HCT116 (cell line): ENCODE data around the gene MCCD1. TPM values are rescaled to one million over a fixed set of nuclear protein-coding genes. Genes with fewer than 3 reads are reported as not detected.
"Not testable (repeated sequence)": the region's sequence is repeated elsewhere in the genome, so short reads cannot be mapped to it uniquely, and the experiment has no call there.

ENCODE experiments used
- ATAC-seq: fragments of 200-7000 bp; cut with Tn5 transposase; 2 replicates; pipeline ENCODE4 v1.9.1; 2020; ENCODE audit warnings: mild to moderate bottlenecking, moderate library complexity
- BruUV-seq: library from RNA; stranded (reverse); fragments of 400-500 nt; replicated peaks from 2 replicates; lab custom pipeline; 2021; lab: Mats Ljungman, UMichigan
- CTCF ChIA-PET: fragments of 300-600 bp; sonication (Branson Sonifier 250); formaldehyde crosslinking; loops from one replicate; lab custom pipeline; 2021; ENCODE audit warnings: antibody characterized with exemption; lab: Charles Lee
- POLR2A ChIA-PET: fragments of 300-600, 350-600 bp; sonication (Branson Sonifier 250); formaldehyde crosslinking; loops from one replicate; lab custom pipeline; 2021; ENCODE audit warnings: antibody characterized with exemption; lab: Charles Lee
- RAD21 ChIA-PET, 2 experiments: fragments of 300-600 bp; sonication (Branson Sonifier 250); formaldehyde crosslinking; loops; one replicate each; lab custom pipeline; 2023; ENCODE audit warnings: low total read pairs in 2 of 2; ENCODE audit not compliant: uncharacterized antibody in 2 of 2, unreplicated experiment in 2 of 2, low non-redundant PET in 1 of 2; lab: Charles Lee
- DNase-seq: peaks from one replicate; pipeline ENCODE4 v3.0.0-alpha.2; 2010; ENCODE audit warnings: low read depth, low spot score
- H2AFZ ChIP-seq: fragments of 200-600 bp; shearing (Covaris generic), sonication (generic); 2 replicates; pipeline ENCODE4 v1.6.1; 2017; ENCODE audit warnings: low read depth, mixed run types, mixed read lengths, antibody characterized with exemption, low read length; ENCODE audit not compliant: poor library complexity, severe bottlenecking
- H3K27ac ChIP-seq: 2 replicates; pipeline ENCODE4 v1.5.1; 2012; ENCODE audit warnings: low read depth, low read length
- H3K27me3 ChIP-seq: fragments of 200-600 bp; sonication (generic); 2 replicates; pipeline ENCODE4 v1.6.1; 2016; ENCODE audit warnings: mixed run types, low read length, mixed read lengths; ENCODE audit not compliant: insufficient read depth
- H3K36me3 ChIP-seq, 2 experiments: fragments of 200-500 bp in 1 of 2; fragments of 200-600 bp in 1 of 2; sonication (Bioruptor generic) in 1 of 2; sonication (generic) in 1 of 2; 2 replicates each; pipeline versions ENCODE4 v1.5.1 to v1.6.1; 2014 to 2016; ENCODE audit warnings: low read length in 2 of 2, inconsistent platforms in 1 of 2, mixed read lengths in 1 of 2, mixed run types in 1 of 2; ENCODE audit not compliant: insufficient read depth in 2 of 2, control insufficient read depth in 1 of 2
- H3K4me1 ChIP-seq, 2 experiments: fragments of 200-600 bp in 1 of 2; sonication (generic) in 1 of 2; 2 replicates each; pipeline versions ENCODE4 v1.5.1 to v1.6.1; 2012 to 2017; ENCODE audit warnings: low read length in 2 of 2, inconsistent platforms in 1 of 2, mild to moderate bottlenecking in 1 of 2, mixed read lengths in 1 of 2, mixed run types in 1 of 2, moderate library complexity in 1 of 2; ENCODE audit not compliant: insufficient read depth in 2 of 2, control insufficient read depth in 1 of 2
- H3K4me2 ChIP-seq: fragments of 200-600 bp; sonication (generic); 2 replicates; pipeline ENCODE4 v1.6.1; 2017; ENCODE audit warnings: mixed run types, low read length, mixed read lengths
- H3K4me3 ChIP-seq, 2 experiments: fragments of 200-600 bp in 1 of 2; sonication (generic) in 1 of 2; replicated peaks in 1 of 2; 2 replicates each; pipeline ENCODE4 v1.5.1; 2011 to 2016; ENCODE audit warnings: low read length in 2 of 2, control low read depth in 1 of 2, low read depth in 1 of 2, mild to moderate bottlenecking in 1 of 2, mixed read lengths in 1 of 2, mixed run types in 1 of 2
- H3K79me2 ChIP-seq: fragments of 200-600 bp; sonication (generic); 2 replicates; pipeline ENCODE4 v1.6.1; 2017; ENCODE audit warnings: mild to moderate bottlenecking, mixed run types, low read length, moderate library complexity, mixed read lengths; ENCODE audit not compliant: insufficient read depth
- H3K9ac ChIP-seq: fragments of 200-600 bp; sonication (generic); 2 replicates; pipeline ENCODE4 v1.6.1; 2016; ENCODE audit warnings: low read length, mixed read lengths
- H3K9me2 ChIP-seq: fragments of 200-600 bp; sonication (generic), shearing (Covaris generic); 2 replicates; pipeline ENCODE4 v1.6.1; 2017; ENCODE audit warnings: mixed run types, mild to moderate bottlenecking, moderate library complexity; ENCODE audit not compliant: insufficient read depth
- H3K9me3 ChIP-seq, 2 experiments: fragments of 200-500 bp in 1 of 2; fragments of 200-600 bp in 1 of 2; sonication (Bioruptor generic) in 1 of 2; sonication (generic) in 1 of 2; 2 replicates each; pipeline ENCODE4 v1.6.1; 2014 to 2017; ENCODE audit warnings: low read length in 2 of 2, mixed read lengths in 2 of 2, inconsistent platforms in 1 of 2, low read depth in 1 of 2, mild to moderate bottlenecking in 1 of 2, mixed run types in 1 of 2, moderate library complexity in 1 of 2; ENCODE audit not compliant: control insufficient read depth in 1 of 2, insufficient read depth in 1 of 2
- H4K20me1 ChIP-seq: fragments of 200-600 bp; sonication (generic), shearing (Covaris generic); 2 replicates; pipeline ENCODE4 v1.6.1; 2017; ENCODE audit warnings: mixed run types, mild to moderate bottlenecking, moderate library complexity; ENCODE audit not compliant: insufficient read depth
- ATF3 ChIP-seq: IDR thresholded peaks from 2 replicates; pipeline ENCODE4 v1.6.1; 2012
- CBX3 ChIP-seq: IDR thresholded peaks from 2 replicates; pipeline ENCODE4 v1.6.1; 2012; ENCODE audit warnings: low read depth
- ELF1 ChIP-seq: IDR thresholded peaks from 2 replicates; pipeline ENCODE4 v1.6.1; 2012; ENCODE audit warnings: low read depth, borderline replicate concordance
- EZH2 ChIP-seq: fragments of 200-600 bp; sonication (generic); IDR thresholded peaks from 2 replicates; pipeline ENCODE4 v1.6.1; 2017; ENCODE audit warnings: antibody characterized with exemption, mixed run types
- EZH2phosphoT487 ChIP-seq: fragments of 200-600 bp; IDR thresholded peaks from 2 replicates; pipeline ENCODE4 v1.6.1; 2018; ENCODE audit warnings: antibody characterized with exemption, borderline replicate concordance
- FOSL1 ChIP-seq: IDR thresholded peaks from 2 replicates; pipeline ENCODE4 v1.6.1; 2012; ENCODE audit warnings: low read depth
- JUND ChIP-seq: IDR thresholded peaks from 2 replicates; pipeline ENCODE4 v1.6.1; 2012
- MAX ChIP-seq: IDR thresholded peaks from 2 replicates; pipeline ENCODE4 v1.6.1; 2012
- RAD21 ChIP-seq: IDR thresholded peaks from 2 replicates; pipeline ENCODE4 v1.6.1; 2012; ENCODE audit warnings: low read depth, mild to moderate bottlenecking
- SIN3A ChIP-seq: IDR thresholded peaks from 2 replicates; pipeline ENCODE4 v1.6.1; 2012; ENCODE audit warnings: low read depth
- SRF ChIP-seq: IDR thresholded peaks from 2 replicates; pipeline ENCODE4 v1.6.1; 2012; ENCODE audit warnings: low read depth
- TCF7L2 ChIP-seq: IDR thresholded peaks from 2 replicates; pipeline ENCODE4 v1.7.0; 2011; ENCODE audit warnings: borderline replicate concordance, inconsistent platforms; ENCODE audit not compliant: insufficient read depth, insufficient read length; ENCODE audit errors: extremely low read depth
- YY1 ChIP-seq: IDR thresholded peaks from 2 replicates; pipeline ENCODE4 v1.6.1; 2011; ENCODE audit warnings: low read length, low read depth, moderate library complexity, mild to moderate bottlenecking; ENCODE audit not compliant: insufficient replicate concordance; ENCODE audit errors: extremely low read depth
- ZBTB33 ChIP-seq: IDR thresholded peaks from 2 replicates; pipeline ENCODE4 v1.6.1; 2011; ENCODE audit warnings: mild to moderate bottlenecking, low read length, moderate library complexity; ENCODE audit not compliant: insufficient replicate concordance; ENCODE audit errors: extremely low read depth
- ZFX ChIP-seq: fragments of 450-650 bp; IDR thresholded peaks from 2 replicates; pipeline ENCODE4 v1.6.1; 2017
- ZNF274 ChIP-seq: fragments of 200-500 bp; sonication (Bioruptor generic); IDR thresholded peaks from 2 replicates; pipeline ENCODE4 v1.6.1; 2014; ENCODE audit warnings: mild to moderate bottlenecking, low read depth, low read length, inconsistent platforms
- intact Hi-C: fragments of 100-400 bp; cut with micrococcal nuclease; formaldehyde crosslinking; loops from 2 replicates; pipeline ENCODE4 v1.10.0; 2022
- total RNA-seq: library from RNA; stranded (reverse); gene quantifications from one replicate; pipeline ENCODE4 v1.2.1, GENCODE V29; 2021; ENCODE audit not compliant: unreplicated experiment

Gene MCCD1
- total RNA-seq, 1 experiment from 2014 or later: not detected

- TF ChIP-seq RAD21: no peak
- no peak for TF ChIP-seq FOSL1
- no peak for TF ChIP-seq SRF
These were observed 26.2 kb upstream of the MCCD1 start (continued) for GRCh38 chr6:31502586-31502985.

- H3K9me2 ChIP-seq, H3K9ac ChIP-seq, H4K20me1 ChIP-seq, H3K4me2 ChIP-seq, ATAC-seq, H3K4me1 ChIP-seq, CTCF ChIA-PET, H3K79me2 ChIP-seq, intact Hi-C loops, BruUV-seq, H3K4me3 ChIP-seq, H2AFZ ChIP-seq, H3K27ac ChIP-seq, POLR2A ChIA-PET, RAD21 ChIA-PET, H3K9me3 ChIP-seq, H3K27me3 ChIP-seq, DNase-seq: not testable (repeated sequence)
- H3K36me3 ChIP-seq: peaks cover 12 to 13% of the 10 kb centered on the region in 2 experiments
These were observed 19.7 kb upstream of the MCCD1 start for GRCh38 chr6:31509036-31509435.

- RAD21 ChIA-PET: no interaction called here
- BruUV-seq: no TSS peak
- Histone ChIP-seq H3K9ac (no peak overlapping the region), H3K9me2 (no peaks in the 10 kb centered on the region), H2AFZ (no peak overlapping the region), H4K20me1 (no peaks in the 10 kb centered on the region), H3K27ac (no peak overlapping the region), H3K4me3 (no peak overlapping the region), H3K4me1 (peaks cover 0 to 4% of the 10 kb centered on the region in 2 experiments; a peak in 1 of 4 replicates), H3K36me3 (peaks cover 12 to 13% of the 10 kb centered on the region in 2 experiments), H3K9me3 (no peaks in the 10 kb centered on the region), H3K79me2 (0 out of 2 replicates have a peak, but pooled peaks cover under 1% of the 10 kb centered on the region), H3K27me3 (no peaks in the 10 kb centered on the region), H3K4me2 (no peak overlapping the region)
- DNase-seq: no peak
- ATAC-seq: no peak
- CTCF ChIA-PET: no interaction called here
- POLR2A ChIA-PET: no interaction called here
- intact Hi-C loops: no loop called here
- TF ChIP-seq EZH2 (no peak), CBX3 (no peak), TCF7L2 (no peak), ZNF274 (no peak), YY1 (no peak), ATF3 (no peak), ELF1 (no peak), SIN3A (no peak), ZBTB33 (no peak), FOSL1 (no peak), JUND (no peak), ZFX (no peak), MAX (no peak), EZH2phosphoT487 (no peak)
These were observed 18.8 kb upstream of the MCCD1 start for GRCh38 chr6:31510007-31510406.
